Ramos (cell line): ENCODE data around the gene RIMKLA.

Source experiments
- in situ Hi-C: fragments of 300-500 bp; cut with MboI; formaldehyde crosslinking; loops from one replicate; pipeline ENCODE4 v1.14.3; 2022; ENCODE audit warnings: low sequenced_read_pairs; ENCODE audit not compliant: unreplicated experiment

RIMKLA gene

DNA sequence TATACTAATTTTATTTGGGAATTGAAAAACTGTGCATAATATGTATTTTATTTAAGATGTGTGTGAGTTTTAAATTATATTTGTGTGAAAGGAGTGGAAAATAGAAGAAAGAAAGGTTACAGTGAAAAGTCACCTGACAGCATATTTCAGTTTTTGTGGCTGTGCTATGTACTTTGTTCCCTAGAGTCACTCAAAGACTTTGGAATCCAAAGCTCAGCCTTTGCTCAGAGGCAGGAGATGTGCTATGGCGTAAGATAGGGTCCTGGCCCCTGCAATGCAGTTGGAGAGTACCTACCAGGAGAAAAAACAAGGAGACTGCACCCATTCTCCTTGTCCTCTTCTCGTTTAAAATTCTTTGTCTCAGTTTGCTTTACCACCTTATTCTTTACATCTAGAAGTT lies 85.4 kb downstream of the RIMKLA start:
- in situ Hi-C loops: no loop called here

- in situ Hi-C loops: no loop called here
Observed at GRCh38 chr1:42469727-42470126, 89.1 kb downstream of the RIMKLA start.
